DOHH2 (cell line): ENCODE measurements around the gene MAPK13.
A peak's percentile ranks its signal among the peaks of the same experiment; 100 is the strongest.

Experiments used
- H3F3A ChIP-seq: fragments of 200-600 bp; sonication (generic), shearing (Covaris generic); 2 replicates; pipeline ENCODE4 v1.6.0; 2016; ENCODE audit warnings: antibody characterized with exemption, mild to moderate bottlenecking; ENCODE audit not compliant: control insufficient read depth, insufficient read depth
- H3K27ac ChIP-seq: fragments of 200-600 bp; sonication (generic); 2 replicates; pipeline ENCODE4 v1.5.1; 2014; ENCODE audit warnings: low read depth, mild to moderate bottlenecking, low read length, moderate library complexity
- H3K27me3 ChIP-seq: fragments of 200-600 bp; sonication (generic); 2 replicates; pipeline ENCODE4 v1.6.1; 2014; ENCODE audit warnings: mild to moderate bottlenecking, low read length, mixed read lengths; ENCODE audit not compliant: control insufficient read depth
- H3K36me3 ChIP-seq: fragments of 200-600 bp; sonication (generic); 2 replicates; pipeline ENCODE4 v1.6.1; 2014; ENCODE audit warnings: mild to moderate bottlenecking, low read length, moderate library complexity, mixed read lengths; ENCODE audit not compliant: control insufficient read depth
- H3K4me1 ChIP-seq: fragments of 200-600 bp; sonication (generic); 2 replicates; pipeline ENCODE4 v1.6.1; 2014; ENCODE audit warnings: mild to moderate bottlenecking, low read length, mixed read lengths; ENCODE audit not compliant: control insufficient read depth
- H3K4me2 ChIP-seq: fragments of 200-600 bp; sonication (generic); 2 replicates; pipeline ENCODE4 v1.6.0; 2014; ENCODE audit warnings: mild to moderate bottlenecking, low read length, moderate library complexity
- H3K4me3 ChIP-seq: fragments of 200-600 bp; sonication (generic); 2 replicates; pipeline ENCODE4 v1.5.1; 2014; ENCODE audit warnings: mild to moderate bottlenecking, low read length, mixed read lengths
- H3K79me2 ChIP-seq: fragments of 200-600 bp; sonication (generic); 2 replicates; pipeline ENCODE4 v1.6.1; 2014; ENCODE audit warnings: mild to moderate bottlenecking, low read length, mixed read lengths; ENCODE audit not compliant: control insufficient read depth
- H3K9me2 ChIP-seq: fragments of 200-600 bp; sonication (generic); replicated peaks from 2 replicates; pipeline ENCODE4 v1.6.1; 2014; ENCODE audit warnings: mild to moderate bottlenecking, low read length, mixed read lengths; ENCODE audit not compliant: control insufficient read depth
- H3K9me3 ChIP-seq: fragments of 200-600 bp; sonication (generic); 2 replicates; pipeline ENCODE4 v1.6.1; 2014; ENCODE audit warnings: antibody characterized with exemption, low read length, mixed read lengths; ENCODE audit not compliant: control insufficient read depth, insufficient read depth
- H4K20me1 ChIP-seq: fragments of 200-600 bp; sonication (generic); 2 replicates; pipeline ENCODE4 v1.6.0; 2014; ENCODE audit warnings: low read depth, mild to moderate bottlenecking, antibody characterized with exemption, low read length, moderate library complexity; ENCODE audit not compliant: control insufficient read depth, insufficient read depth
- CTCF ChIP-seq: fragments of 200-600 bp; sonication (generic); IDR thresholded peaks from one replicate; pipeline ENCODE4 v1.5.1; 2014; ENCODE audit warnings: antibody characterized with exemption, mild to moderate bottlenecking, low read depth, low read length; ENCODE audit not compliant: poor library complexity, severe bottlenecking
- EZH2phosphoT487 ChIP-seq: fragments of 200-600 bp; sonication (generic); IDR thresholded peaks from 2 replicates; pipeline ENCODE4 v1.6.1; 2017; ENCODE audit warnings: borderline replicate concordance, mild to moderate bottlenecking, antibody characterized with exemption, low read length, moderate library complexity, mixed read lengths

The MAPK13 gene

GRCh38 chr6:36089048-36089447, 41.3 kb upstream of the MAPK13 start:
- TF ChIP-seq CTCF, result no peak
- no peak for TF ChIP-seq EZH2phosphoT487
- no peak overlapping the region for H3K4me2 ChIP-seq

GRCh38 chr6:36094238-36094637, 36.1 kb upstream of the MAPK13 start:
- Histone ChIP-seq H3K27me3 (no peaks in the 10 kb centered on the region), H4K20me1 (no peaks in the 10 kb centered on the region), H3K4me1 (peaks cover 34% of the 10 kb centered on the region), H3K9me2 (no peaks in the 10 kb centered on the region), H3K36me3 (peaks cover 21% of the 10 kb centered on the region), H3K9me3 (no peaks in the 10 kb centered on the region), H3F3A (peaks cover 11% of the 10 kb centered on the region), H3K4me2 (no peak overlapping the region), H3K27ac (no peak overlapping the region), H3K4me3 (no peak overlapping the region), H3K79me2 (no peaks in the 10 kb centered on the region)
- TF ChIP-seq EZH2phosphoT487 (no peak), CTCF (no peak)

More at GRCh38 chr6:36089048-36089447, 41.3 kb upstream of the MAPK13 start:
- no peaks in the 10 kb centered on the region for H3K79me2 ChIP-seq
- no peaks in the 10 kb centered on the region for H4K20me1 ChIP-seq
- peaks cover 11% of the 10 kb centered on the region for H3K4me1 ChIP-seq
- H3K9me3 ChIP-seq, result no peaks in the 10 kb centered on the region
- H3K27ac ChIP-seq, result no peak overlapping the region
- H3K4me3 ChIP-seq, result no peak overlapping the region
- peaks cover 5% of the 10 kb centered on the region for H3F3A ChIP-seq
- no peaks in the 10 kb centered on the region for H3K27me3 ChIP-seq
- H3K9me2 ChIP-seq, result no peaks in the 10 kb centered on the region
- peaks cover 6% of the 10 kb centered on the region for H3K36me3 ChIP-seq

DNA sequence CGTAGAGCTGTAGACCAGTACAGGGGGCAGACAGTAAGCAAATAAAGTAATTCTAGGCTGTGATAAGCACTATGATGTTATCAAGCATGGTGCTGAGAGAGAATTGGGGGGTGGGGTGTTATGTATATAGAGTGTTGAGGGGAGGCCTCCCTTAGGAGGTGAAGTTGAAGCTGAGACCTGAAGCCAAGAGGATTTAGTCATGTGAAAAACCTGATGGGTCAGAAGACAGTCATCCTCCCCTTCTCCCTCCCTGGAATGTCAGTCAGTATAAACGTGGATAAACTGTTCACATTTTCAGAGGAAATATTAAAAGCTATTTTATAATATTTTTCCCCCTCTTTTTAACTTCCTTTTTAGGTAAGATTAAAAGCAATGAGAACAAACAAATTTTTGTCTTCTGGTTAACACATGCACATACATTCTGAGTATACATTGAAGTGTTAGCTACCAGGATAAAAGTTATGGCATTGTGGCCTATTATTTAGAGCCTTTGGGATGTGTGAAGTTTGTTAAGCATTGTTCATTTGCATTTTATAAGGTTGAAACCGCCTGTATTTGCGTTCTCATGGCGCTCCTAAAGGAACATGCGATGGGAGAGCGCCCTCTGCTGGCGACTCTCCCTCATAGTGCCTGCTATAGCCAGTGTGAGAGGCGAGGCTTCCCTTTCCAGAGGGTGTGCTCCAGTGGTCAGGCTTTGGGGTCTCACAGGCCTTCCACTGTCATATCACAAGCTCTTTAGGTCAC, 35.4 kb upstream of the MAPK13 start:
- Histone ChIP-seq H3K9me3 (no peaks in the 10 kb centered on the region), H3K27me3 (no peaks in the 10 kb centered on the region), H3K36me3 (peaks cover 21% of the 10 kb centered on the region), H3K27ac (no peak overlapping the region), H3K4me1 (peaks cover 41% of the 10 kb centered on the region), H3K4me3 (no peak overlapping the region), H3F3A (peaks cover 11% of the 10 kb centered on the region), H3K4me2 (peak overlapping the region; percentile 39), H3K9me2 (no peaks in the 10 kb centered on the region), H3K79me2 (no peaks in the 10 kb centered on the region), H4K20me1 (no peaks in the 10 kb centered on the region)
- TF ChIP-seq EZH2phosphoT487, result no peak
- TF ChIP-seq CTCF, result peak; percentile 93
